Measurements from ENCODE around the gene NLGN4Y.

The NLGN4Y gene

DNA sequence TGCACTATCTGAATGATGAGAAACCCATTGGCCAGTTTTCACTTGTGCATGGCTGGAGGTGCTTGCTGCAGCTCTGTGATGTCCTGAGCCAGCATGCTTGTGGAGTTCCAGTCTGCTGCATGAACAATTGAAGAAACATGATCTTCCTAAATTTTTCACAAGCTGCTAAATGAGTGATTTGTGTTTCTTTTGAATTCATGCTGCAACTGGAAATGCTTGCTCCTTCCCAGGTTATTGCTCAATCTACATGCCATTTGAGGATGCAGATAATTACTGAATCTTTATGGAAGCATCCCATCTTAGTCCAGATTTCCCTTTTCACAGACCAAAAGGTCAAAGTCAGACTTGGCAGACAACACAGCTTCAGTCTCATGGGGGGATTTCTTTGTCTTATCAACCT is 170.2 kb downstream of the NLGN4Y start:
- TF ChIP-seq SIN3A (IDR thresholded peaks at IDR 0.05; ENCODE audit: borderline replicate concordance, insufficient read depth, low read length), result no peak
- TF ChIP-seq REST (IDR thresholded peaks at IDR 0.05; ENCODE audit: insufficient read depth in 1 of 2, low read depth in 2 of 2, low read length in 2 of 2), result no peak
- TF ChIP-seq POLR2AphosphoS5 (IDR thresholded peaks at IDR 0.05; ENCODE audit: low read depth, low read length), result no peak
- TF ChIP-seq FOXP2 (optimal IDR thresholded peaks at IDR 0.05; ENCODE audit: borderline replicate concordance, extremely low read depth, extremely low read length, insufficient read depth), result no peak
- no peak for TF ChIP-seq TAF1 (IDR thresholded peaks at IDR 0.05; ENCODE audit: borderline replicate concordance, insufficient read depth, low read length)

- TF ChIP-seq TAF1 (IDR thresholded peaks at IDR 0.05; ENCODE audit: borderline replicate concordance, insufficient read depth, low read length) (no peak), REST (IDR thresholded peaks at IDR 0.05; ENCODE audit: insufficient read depth in 1 of 2, low read depth in 2 of 2, low read length in 2 of 2) (no peak), POLR2AphosphoS5 (IDR thresholded peaks at IDR 0.05; ENCODE audit: low read depth, low read length) (no peak), FOXP2 (optimal IDR thresholded peaks at IDR 0.05; ENCODE audit: borderline replicate concordance, extremely low read depth, extremely low read length, insufficient read depth) (no peak), SIN3A (IDR thresholded peaks at IDR 0.05; ENCODE audit: borderline replicate concordance, insufficient read depth, low read length) (no peak)
Measured at GRCh38 chrY:14708158-14708557, 183.8 kb downstream of the NLGN4Y start.

- TF ChIP-seq REST (IDR thresholded peaks at IDR 0.05; ENCODE audit: insufficient read depth in 1 of 2, low read depth in 2 of 2, low read length in 2 of 2), result no peak
- TF ChIP-seq POLR2AphosphoS5 (IDR thresholded peaks at IDR 0.05; ENCODE audit: low read depth, low read length), result no peak
- TF ChIP-seq TAF1 (IDR thresholded peaks at IDR 0.05; ENCODE audit: borderline replicate concordance, insufficient read depth, low read length), result no peak
- no peak for TF ChIP-seq FOXP2 (optimal IDR thresholded peaks at IDR 0.05; ENCODE audit: borderline replicate concordance, extremely low read depth, extremely low read length, insufficient read depth)
- no peak for TF ChIP-seq SIN3A (IDR thresholded peaks at IDR 0.05; ENCODE audit: borderline replicate concordance, insufficient read depth, low read length)
Measured at GRCh38 chrY:14741596-14741995, 217.3 kb downstream of the NLGN4Y start.

GRCh38 chrY:14748329-14748728 is 224.0 kb downstream of the NLGN4Y start:
- no peak for TF ChIP-seq POLR2AphosphoS5 (IDR thresholded peaks at IDR 0.05; ENCODE audit: low read depth, low read length)
- TF ChIP-seq FOXP2 (optimal IDR thresholded peaks at IDR 0.05; ENCODE audit: borderline replicate concordance, extremely low read depth, extremely low read length, insufficient read depth), result no peak
- no peak for TF ChIP-seq REST (IDR thresholded peaks at IDR 0.05; ENCODE audit: insufficient read depth in 1 of 2, low read depth in 2 of 2, low read length in 2 of 2)
- TF ChIP-seq SIN3A (IDR thresholded peaks at IDR 0.05; ENCODE audit: borderline replicate concordance, insufficient read depth, low read length), result no peak
- TF ChIP-seq TAF1 (IDR thresholded peaks at IDR 0.05; ENCODE audit: borderline replicate concordance, insufficient read depth, low read length), result no peak

GRCh38 chrY:14755571-14755970 is 231.2 kb downstream of the NLGN4Y start:
- no peak for TF ChIP-seq SIN3A (IDR thresholded peaks at IDR 0.05; ENCODE audit: borderline replicate concordance, insufficient read depth, low read length)
- TF ChIP-seq TAF1 (IDR thresholded peaks at IDR 0.05; ENCODE audit: borderline replicate concordance, insufficient read depth, low read length), result no peak
- TF ChIP-seq REST (IDR thresholded peaks at IDR 0.05; ENCODE audit: insufficient read depth in 1 of 2, low read depth in 2 of 2, low read length in 2 of 2), result no peak

Data from PFSK-1 (cell line).